Measurements from ENCODE around the gene PRKAR1A. TPM values are rescaled to one million over a fixed set of nuclear protein-coding genes. Genes with fewer than 3 reads are reported as not detected.

Gene PRKAR1A
- total RNA-seq, 1 experiment from 2014 or later = 174 TPM

DNA sequence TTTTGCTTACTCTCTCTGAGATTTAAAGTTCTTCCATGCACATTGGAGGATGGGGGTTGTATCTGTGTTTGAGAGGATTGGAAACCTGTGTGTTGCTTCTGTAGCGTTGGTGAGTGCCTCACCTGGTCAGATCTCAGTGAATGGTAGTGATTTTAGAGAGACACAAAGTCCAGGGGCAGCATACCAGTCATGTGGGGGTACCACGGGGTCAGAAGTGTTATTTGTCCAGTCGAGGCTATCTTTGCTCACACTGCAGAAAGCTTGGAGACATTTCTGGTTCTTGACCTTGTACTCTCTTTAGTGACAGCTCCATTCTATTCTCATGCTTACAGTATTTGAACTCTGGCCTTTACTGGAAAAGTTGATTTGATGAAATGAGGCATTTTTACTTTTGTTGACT lies 23.7 kb downstream of the PRKAR1A start:
- ATAC-seq (no peak), DNase-seq (ENCODE audit: low read depth, low spot score) (no peak)
- Histone ChIP-seq H3K27me3 (ENCODE audit: control insufficient read depth, insufficient read depth, low read length) (no peaks in the 10 kb centered on the region), H3K9me3 (ENCODE audit: control insufficient read depth, insufficient read depth, low read depth, low read length) (no peaks in the 10 kb centered on the region), H3K36me3 (ENCODE audit: control insufficient read depth, insufficient read depth, low read length) (peaks cover 13% of the 10 kb centered on the region; the same call in 1 of the 2 replicates), H3K27ac (ENCODE audit: low read length) (no peak overlapping the region), H3K4me3 (ENCODE audit: low read depth in 2 of 2, low read length in 2 of 2) (no peak overlapping the region), H3K4me1 (ENCODE audit: control insufficient read depth, insufficient read depth, low read length) (no peaks in the 10 kb centered on the region)
- intact Hi-C loops (cut with micrococcal nuclease; ENCODE audit: unreplicated experiment) = no loop called here
- POLR2A ChIA-PET = no interaction called here
- in situ Hi-C loops (cut with HindIII; ENCODE audit: low pct_unique_long_range_greater_than_20kb, low sequenced_read_pairs) = no loop called here
- TF ChIP-seq CTCF (IDR thresholded peaks at IDR 0.05) = no peak
- no peak for TF ChIP-seq POLR2AphosphoS5 (IDR thresholded peaks at IDR 0.05; ENCODE audit: low read depth, low read length)
- TF ChIP-seq TCF7L2 (IDR thresholded peaks at IDR 0.05; ENCODE audit: low read depth, low read length) = no peak
- no peak for TF ChIP-seq SIN3A (IDR thresholded peaks at IDR 0.05; ENCODE audit: borderline replicate concordance, insufficient read depth, low read depth, low read length)
- BruUV-seq (replicated peaks) = no TSS peak
- CTCF ChIA-PET = no interaction called here

DNA sequence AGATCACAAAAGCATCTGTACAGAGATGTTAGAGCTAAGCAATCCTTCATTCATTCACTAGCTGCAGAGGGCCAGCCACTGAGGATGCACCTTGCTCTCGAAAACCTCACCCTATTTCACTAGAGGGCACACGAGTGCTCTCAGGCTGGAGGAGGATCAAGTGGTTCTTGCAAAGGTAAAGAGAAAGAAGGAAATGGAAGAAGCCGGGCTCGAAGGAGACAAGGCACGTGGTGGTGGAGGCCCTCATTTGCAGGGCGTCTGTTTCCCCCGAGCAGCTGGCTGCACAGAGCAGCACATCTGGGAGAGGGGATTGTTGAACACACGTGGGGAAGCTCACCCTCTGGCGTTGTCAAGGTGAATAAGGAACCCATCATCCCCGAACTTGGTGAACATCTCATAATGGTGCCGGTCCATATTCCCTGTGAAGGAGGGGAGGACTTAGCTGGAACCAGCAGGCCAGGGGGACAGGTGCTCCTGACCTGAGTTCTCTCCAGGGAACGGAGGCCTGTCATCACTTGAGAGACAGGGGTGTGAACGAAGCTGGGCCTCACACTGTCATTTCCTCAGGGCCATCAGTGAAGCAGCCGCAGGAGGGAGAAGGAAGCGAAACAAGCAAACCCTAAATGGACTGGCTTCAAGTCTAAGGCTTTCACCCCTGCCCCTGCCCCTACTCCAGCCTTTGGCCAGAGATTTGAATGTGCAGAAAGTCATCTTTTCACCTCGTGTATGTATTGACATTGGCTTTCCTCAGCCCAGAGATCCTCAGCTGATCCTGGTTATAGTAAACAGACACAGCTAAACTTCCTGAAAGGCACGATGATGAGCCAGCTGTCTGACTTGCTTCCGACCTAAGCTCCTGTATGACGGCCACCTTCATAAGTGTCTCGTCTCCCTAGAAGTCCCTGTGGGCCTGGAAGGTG lies 27.6 kb downstream of the PRKAR1A start:
- Histone ChIP-seq H3K36me3 (ENCODE audit: control insufficient read depth, insufficient read depth, low read length) (no peaks in the 10 kb centered on the region), H3K27me3 (ENCODE audit: control insufficient read depth, insufficient read depth, low read length) (no peaks in the 10 kb centered on the region), H3K4me1 (ENCODE audit: control insufficient read depth, insufficient read depth, low read length) (no peaks in the 10 kb centered on the region), H3K9me3 (ENCODE audit: control insufficient read depth, insufficient read depth, low read depth, low read length) (no peaks in the 10 kb centered on the region), H3K27ac (ENCODE audit: low read length) (no peak overlapping the region), H3K4me3 (ENCODE audit: low read depth in 2 of 2, low read length in 2 of 2) (no peak overlapping the region)
- in situ Hi-C loops (cut with HindIII; ENCODE audit: low pct_unique_long_range_greater_than_20kb, low sequenced_read_pairs) = no loop called here
- no peak for DNase-seq (ENCODE audit: low read depth, low spot score)
- CTCF ChIA-PET = no interaction called here
- BruUV-seq (replicated peaks) = no TSS peak
- TF ChIP-seq TCF7L2 (IDR thresholded peaks at IDR 0.05; ENCODE audit: low read depth, low read length) (no peak), POLR2AphosphoS5 (IDR thresholded peaks at IDR 0.05; ENCODE audit: low read depth, low read length) (no peak), SIN3A (IDR thresholded peaks at IDR 0.05; ENCODE audit: borderline replicate concordance, insufficient read depth, low read depth, low read length) (no peak), CTCF (IDR thresholded peaks at IDR 0.05) (no peak)
- TF ChIP-seq, protein P1, sequence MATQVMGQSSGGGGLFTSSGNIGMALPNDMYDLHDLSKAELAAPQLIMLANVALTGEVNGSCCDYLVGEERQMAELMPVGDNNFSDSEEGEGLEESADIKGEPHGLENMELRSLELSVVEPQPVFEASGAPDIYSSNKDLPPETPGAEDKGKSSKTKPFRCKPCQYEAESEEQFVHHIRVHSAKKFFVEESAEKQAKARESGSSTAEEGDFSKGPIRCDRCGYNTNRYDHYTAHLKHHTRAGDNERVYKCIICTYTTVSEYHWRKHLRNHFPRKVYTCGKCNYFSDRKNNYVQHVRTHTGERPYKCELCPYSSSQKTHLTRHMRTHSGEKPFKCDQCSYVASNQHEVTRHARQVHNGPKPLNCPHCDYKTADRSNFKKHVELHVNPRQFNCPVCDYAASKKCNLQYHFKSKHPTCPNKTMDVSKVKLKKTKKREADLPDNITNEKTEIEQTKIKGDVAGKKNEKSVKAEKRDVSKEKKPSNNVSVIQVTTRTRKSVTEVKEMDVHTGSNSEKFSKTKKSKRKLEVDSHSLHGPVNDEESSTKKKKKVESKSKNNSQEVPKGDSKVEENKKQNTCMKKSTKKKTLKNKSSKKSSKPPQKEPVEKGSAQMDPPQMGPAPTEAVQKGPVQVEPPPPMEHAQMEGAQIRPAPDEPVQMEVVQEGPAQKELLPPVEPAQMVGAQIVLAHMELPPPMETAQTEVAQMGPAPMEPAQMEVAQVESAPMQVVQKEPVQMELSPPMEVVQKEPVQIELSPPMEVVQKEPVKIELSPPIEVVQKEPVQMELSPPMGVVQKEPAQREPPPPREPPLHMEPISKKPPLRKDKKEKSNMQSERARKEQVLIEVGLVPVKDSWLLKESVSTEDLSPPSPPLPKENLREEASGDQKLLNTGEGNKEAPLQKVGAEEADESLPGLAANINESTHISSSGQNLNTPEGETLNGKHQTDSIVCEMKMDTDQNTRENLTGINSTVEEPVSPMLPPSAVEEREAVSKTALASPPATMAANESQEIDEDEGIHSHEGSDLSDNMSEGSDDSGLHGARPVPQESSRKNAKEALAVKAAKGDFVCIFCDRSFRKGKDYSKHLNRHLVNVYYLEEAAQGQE (IDR thresholded peaks at IDR 0.05; ENCODE audit: insufficient read depth in 1 of 2, low read depth in 2 of 2, low read length in 1 of 2) = no peak
- no peak for ATAC-seq
- POLR2A ChIA-PET = no interaction called here
- intact Hi-C loops (cut with micrococcal nuclease; ENCODE audit: unreplicated experiment) = no loop called here
